ENCODE measurements around the gene SPTBN5. TPM values are rescaled to one million over a fixed set of nuclear protein-coding genes. Genes with fewer than 3 reads are reported as not detected.

Gene SPTBN5
- total RNA-seq, 1 donor = 0.18 TPM

DNA sequence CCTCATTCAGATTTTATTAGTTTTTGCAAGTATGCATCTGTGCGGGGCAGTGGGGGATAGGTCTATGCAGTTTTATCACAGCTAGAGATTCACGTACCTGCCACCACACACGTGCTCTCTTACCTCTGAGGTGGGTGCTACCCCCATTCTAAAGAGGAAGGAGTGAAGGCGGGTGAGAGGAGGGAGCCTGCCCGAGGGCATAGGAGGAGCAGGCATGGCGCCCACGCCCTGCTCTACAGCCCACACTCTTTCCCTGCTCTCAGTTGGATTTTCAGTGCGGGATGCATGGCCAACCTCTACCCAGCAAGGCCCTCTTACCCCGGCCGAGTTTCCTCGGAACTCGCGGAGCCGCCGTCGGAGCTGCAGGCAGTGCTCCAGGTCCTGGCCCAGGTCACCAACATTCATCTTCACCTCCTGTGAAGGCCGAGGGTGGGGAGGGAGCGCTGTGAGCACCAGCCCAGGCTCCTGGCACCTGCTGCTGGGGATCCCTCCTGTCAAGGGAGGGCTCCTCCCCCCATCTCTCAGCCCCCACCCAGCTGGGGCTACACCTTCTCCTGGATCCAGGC, 28.3 kb downstream of the SPTBN5 start:
- H3K4me3 ChIP-seq (ENCODE audit: low read depth, low read length) = no peak overlapping the region
- DNase-seq (ENCODE audit: low read depth) = no peak
- TF ChIP-seq, protein P1, sequence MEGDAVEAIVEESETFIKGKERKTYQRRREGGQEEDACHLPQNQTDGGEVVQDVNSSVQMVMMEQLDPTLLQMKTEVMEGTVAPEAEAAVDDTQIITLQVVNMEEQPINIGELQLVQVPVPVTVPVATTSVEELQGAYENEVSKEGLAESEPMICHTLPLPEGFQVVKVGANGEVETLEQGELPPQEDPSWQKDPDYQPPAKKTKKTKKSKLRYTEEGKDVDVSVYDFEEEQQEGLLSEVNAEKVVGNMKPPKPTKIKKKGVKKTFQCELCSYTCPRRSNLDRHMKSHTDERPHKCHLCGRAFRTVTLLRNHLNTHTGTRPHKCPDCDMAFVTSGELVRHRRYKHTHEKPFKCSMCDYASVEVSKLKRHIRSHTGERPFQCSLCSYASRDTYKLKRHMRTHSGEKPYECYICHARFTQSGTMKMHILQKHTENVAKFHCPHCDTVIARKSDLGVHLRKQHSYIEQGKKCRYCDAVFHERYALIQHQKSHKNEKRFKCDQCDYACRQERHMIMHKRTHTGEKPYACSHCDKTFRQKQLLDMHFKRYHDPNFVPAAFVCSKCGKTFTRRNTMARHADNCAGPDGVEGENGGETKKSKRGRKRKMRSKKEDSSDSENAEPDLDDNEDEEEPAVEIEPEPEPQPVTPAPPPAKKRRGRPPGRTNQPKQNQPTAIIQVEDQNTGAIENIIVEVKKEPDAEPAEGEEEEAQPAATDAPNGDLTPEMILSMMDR (IDR thresholded peaks at IDR 0.05; ENCODE audit: insufficient read depth, low read length) = no peak

DNA sequence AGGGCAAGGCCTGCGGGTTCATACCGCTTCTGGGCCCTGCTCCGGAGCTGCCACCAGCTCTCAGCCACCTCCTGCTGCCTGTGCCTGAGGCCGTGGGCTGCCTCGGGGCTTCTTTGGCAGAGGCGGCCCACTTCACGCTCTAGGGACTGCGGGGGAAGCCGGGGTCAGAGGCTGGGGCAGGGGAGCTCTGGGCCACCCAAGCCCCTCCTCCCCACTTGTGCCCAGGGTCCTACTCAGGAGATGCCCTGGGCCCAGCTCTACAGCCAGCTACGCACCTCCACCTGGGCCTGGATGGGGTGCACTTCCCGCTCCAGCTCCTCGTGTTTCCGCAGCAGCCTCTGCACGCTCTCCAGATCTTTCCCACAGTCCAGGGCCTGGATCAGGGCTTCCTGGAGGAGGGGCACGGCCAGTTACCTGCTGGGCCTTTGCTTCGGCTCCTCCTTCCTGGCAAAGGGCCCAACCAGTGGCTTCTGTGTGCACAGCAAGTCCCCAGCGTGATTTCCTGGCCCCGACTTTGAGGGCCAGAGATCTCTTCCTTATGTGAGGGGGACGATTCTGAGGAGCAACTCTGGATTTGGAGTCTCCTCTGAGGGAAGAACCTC, 31.2 kb downstream of the SPTBN5 start:
- DNase-seq (ENCODE audit: low read depth) = no peak
- no peak overlapping the region for H3K4me3 ChIP-seq (ENCODE audit: low read depth, low read length)
- TF ChIP-seq, protein P1 (IDR thresholded peaks at IDR 0.05; ENCODE audit: insufficient read depth, low read length) = no peak

DNA sequence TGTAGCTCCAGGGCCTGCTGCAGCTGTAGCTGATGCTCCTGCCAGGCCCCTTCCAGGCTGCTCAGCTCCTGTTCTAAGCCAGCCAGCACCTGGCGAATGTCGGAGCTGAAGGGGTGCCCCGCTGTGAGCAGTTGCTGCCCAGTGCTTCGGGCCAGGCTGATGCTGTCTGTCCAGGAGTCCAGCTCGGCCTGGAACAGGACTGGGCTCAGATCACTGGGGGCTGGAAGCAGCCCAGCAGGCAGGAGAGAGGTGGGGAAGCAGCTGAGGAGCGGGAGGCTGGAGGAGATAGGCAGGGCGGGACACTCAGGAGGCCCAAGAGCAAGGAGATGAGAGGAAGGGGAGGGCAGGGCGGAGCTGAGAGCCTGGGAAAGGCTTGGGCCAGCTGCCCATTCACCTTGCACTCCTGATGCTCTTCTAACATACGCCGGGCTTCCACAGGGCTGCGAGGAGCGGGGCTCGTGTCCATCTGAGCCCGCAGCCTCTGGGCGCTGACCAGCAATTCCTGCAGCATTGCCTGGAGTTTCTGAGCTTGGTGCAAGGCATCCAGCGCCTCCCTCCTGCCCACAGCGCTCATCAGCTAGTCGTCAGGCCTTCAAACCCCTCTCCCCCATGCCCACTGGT, 32.0 kb downstream of the SPTBN5 start:
- TF ChIP-seq, protein P1 (IDR thresholded peaks at IDR 0.05; ENCODE audit: insufficient read depth, low read length) = no peak
- DNase-seq (ENCODE audit: low read depth) = no peak
- no peak overlapping the region for H3K4me3 ChIP-seq (ENCODE audit: low read depth, low read length)

DNA sequence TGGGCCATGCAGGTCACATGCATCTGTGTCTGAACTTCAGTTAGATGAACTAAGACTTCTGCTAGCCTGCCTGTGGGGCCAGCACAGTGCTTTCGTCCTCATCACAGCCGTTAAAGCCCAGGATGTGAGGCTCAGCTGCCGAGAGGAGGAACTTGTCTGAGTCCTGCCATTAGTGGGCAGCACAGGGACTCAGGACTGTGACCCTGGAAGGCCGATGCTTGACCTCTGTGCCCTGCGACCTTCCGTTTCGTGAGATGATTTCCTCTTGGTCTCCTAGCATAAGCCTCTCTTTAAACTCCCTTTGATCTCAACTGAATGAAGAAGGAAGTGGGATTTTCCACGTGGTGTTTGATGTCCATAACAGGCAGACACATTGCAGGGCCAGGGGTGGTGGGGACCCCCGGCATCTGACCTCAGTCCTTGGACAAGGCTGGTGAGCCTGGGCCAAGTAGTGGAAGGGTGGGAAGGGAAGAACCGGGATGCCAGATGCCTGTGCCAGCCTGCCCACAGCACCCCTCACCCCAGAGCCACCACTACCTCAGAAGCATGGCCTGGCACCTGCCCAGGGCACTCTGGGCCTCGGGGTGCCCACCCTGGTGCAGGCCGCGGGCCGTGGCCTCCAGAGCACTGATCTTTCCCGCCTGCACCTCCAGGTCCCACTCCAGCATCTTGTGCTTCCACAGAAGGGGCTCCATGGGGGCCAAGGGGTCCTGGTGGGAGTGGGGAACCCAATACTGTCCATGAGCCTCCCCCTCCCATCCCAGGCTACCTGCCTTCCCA, 33.6 kb downstream of the SPTBN5 start:
- TF ChIP-seq, protein P1 (IDR thresholded peaks at IDR 0.05; ENCODE audit: insufficient read depth, low read length) = no peak
- H3K4me3 ChIP-seq (ENCODE audit: low read depth, low read length) = no peak overlapping the region
- DNase-seq (ENCODE audit: low read depth) = no peak

- DNase-seq (ENCODE audit: low read depth) = no peak
- no peak overlapping the region for H3K4me3 ChIP-seq (ENCODE audit: low read depth, low read length)
- TF ChIP-seq, protein P1 (IDR thresholded peaks at IDR 0.05; ENCODE audit: insufficient read depth, low read length) = no peak
Observed at GRCh38 chr15:41858756-41859155, 35.1 kb downstream of the SPTBN5 start.

GRCh38 chr15:41857316-41857715, 36.5 kb downstream of the SPTBN5 start:
- TF ChIP-seq, protein P1 (IDR thresholded peaks at IDR 0.05; ENCODE audit: insufficient read depth, low read length) = no peak
- no peak overlapping the region for H3K4me3 ChIP-seq (ENCODE audit: low read depth, low read length)
- no peak for DNase-seq (ENCODE audit: low read depth)
